Measurements from ENCODE around the gene RIPOR1.

RIPOR1 gene

GRCh38 chr16:67593701-67594100 lies 65.1 kb downstream of the RIPOR1 start:
- Histone ChIP-seq H3K27me3 (ENCODE audit: insufficient read depth, low read depth, severe bottlenecking) (no peaks in the 10 kb centered on the region), H3K9me3 (ENCODE audit: severe bottlenecking) (no peaks in the 10 kb centered on the region), H3K27ac (no peak overlapping the region), H3K4me3 (ENCODE audit: low read depth, low read length) (no peak overlapping the region), H3K36me3 (peaks cover 21% of the 10 kb centered on the region)
- no peak for DNase-seq
- no peak for TF ChIP-seq CTCF (IDR thresholded peaks at IDR 0.05; ENCODE audit: low read depth, low read length)

GRCh38 chr16:67594256-67594915 lies 65.8 kb downstream of the RIPOR1 start:
- Histone ChIP-seq H3K4me3 (ENCODE audit: low read depth, low read length) (no peak overlapping the region), H3K27me3 (ENCODE audit: insufficient read depth, low read depth, severe bottlenecking) (no peaks in the 10 kb centered on the region), H3K36me3 (peaks cover 26% of the 10 kb centered on the region), H3K27ac (no peak overlapping the region), H3K9me3 (ENCODE audit: severe bottlenecking) (no peaks in the 10 kb centered on the region)
- DNase-seq, result no peak
- no peak for TF ChIP-seq CTCF (IDR thresholded peaks at IDR 0.05; ENCODE audit: low read depth, low read length)

GRCh38 chr16:67594956-67595355 lies 66.3 kb downstream of the RIPOR1 start:
- no peak for DNase-seq
- TF ChIP-seq CTCF (IDR thresholded peaks at IDR 0.05; ENCODE audit: low read depth, low read length), result no peak
- H3K27me3 ChIP-seq (ENCODE audit: insufficient read depth, low read depth, severe bottlenecking), result no peaks in the 10 kb centered on the region
- no peak overlapping the region for H3K27ac ChIP-seq
- peaks cover 25% of the 10 kb centered on the region for H3K36me3 ChIP-seq
- no peaks in the 10 kb centered on the region for H3K9me3 ChIP-seq (ENCODE audit: severe bottlenecking)
- H3K4me3 ChIP-seq (ENCODE audit: low read depth, low read length), result no peak overlapping the region
